Activated CD4-positive, alpha-beta T cell treated with anti-CD3 and anti-CD28 coated beads, Interleukin-2, Interleukin-4, amounts not matched to agents 100 ng/mL and 50 ng/mL, durations not matched to agents 16 hours and 8 hours (primary cell): ENCODE results near the gene EHD4.

Source experiments
- DNase-seq: peaks from one replicate; pipeline ENCODE4 v3.0.0-alpha.2; 2020; ENCODE audit warnings: low spot score

EHD4 gene

DNA sequence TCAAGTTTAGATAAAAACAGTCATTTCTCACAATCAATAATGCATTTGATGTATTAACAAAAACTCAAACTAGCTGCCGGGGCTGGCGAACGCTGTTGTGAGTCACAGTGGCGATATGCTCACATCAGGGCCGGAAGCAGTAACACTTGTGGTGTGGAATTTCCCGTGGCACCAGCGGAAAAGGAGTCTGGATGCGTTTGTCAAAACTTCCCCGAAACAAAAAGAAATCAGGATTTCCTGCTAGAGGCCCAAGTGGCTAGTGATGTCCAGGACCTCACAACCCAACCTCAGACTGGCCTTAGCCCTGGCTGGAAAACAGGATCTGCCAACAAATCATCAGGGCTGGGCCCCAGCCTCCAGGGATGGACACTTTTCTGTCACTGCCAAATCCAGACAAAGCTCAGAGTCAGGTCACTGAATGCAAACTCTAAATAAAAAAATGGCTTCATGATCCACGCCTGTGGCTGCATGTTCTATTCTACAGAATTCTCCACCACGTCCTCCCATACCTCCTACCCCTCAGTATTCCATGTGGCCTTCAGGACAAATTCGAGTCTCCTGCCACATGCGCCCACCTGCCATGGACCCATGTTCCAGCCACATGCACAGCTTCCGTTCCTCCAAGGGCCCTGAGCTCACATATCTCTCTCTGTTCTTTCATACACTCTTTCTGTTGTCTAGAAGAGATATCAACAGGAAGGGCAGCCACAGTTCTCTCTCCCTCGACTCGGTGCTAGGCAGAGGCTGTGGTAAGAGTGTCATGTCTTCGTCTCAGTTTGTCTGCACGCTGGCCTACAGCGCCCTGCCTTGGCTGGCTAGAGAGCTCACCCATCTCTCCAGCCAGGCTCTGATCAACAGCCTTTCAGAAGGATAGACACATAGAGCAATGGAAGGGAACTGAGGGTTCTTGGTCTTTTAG lies 35.4 kb downstream of the EHD4 start:
- peak; percentile 88 for DNase-seq

DNA sequence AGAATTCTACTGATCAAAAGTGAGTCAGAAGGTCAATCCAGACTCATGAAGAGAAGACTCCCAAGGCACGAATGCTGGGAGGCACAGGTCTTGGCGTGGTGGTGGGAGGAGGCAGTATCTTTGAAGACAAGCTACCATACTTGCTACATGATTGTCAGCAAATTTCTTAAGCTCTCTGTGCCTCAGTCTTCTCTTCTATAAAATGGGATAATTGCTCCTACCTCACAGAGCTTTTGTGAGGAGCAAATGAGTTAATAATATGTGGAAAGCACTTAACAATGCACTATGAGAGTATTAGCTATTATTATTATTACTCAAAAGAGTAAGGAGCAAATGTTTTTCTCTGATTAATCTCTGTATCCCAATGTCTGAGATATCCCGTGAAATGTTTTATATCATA lies 36.2 kb downstream of the EHD4 start:
- no peak for DNase-seq

DNA sequence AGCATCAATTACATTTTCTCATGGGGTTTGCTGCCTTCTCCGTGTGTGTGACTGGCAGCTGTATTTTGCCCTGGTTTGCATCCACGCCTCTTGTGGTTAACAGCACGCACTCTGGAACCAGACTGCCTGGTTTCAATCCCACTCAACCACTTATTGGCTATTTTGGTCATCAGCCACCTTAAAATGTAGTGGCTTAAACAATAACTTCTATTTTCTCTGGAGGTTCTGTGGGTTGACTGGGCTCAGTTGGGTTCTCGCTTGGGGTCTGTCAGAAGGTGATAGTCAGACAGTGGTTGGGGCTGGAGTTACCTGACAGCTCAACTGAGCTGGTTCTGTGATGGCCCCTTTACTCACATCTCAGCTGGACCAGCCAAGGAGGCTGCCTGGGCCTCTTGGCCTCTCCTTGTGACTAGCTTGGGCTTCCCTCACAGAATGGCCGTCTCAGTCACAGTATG lies 36.8 kb downstream of the EHD4 start:
- peak; percentile 79 for DNase-seq

DNA sequence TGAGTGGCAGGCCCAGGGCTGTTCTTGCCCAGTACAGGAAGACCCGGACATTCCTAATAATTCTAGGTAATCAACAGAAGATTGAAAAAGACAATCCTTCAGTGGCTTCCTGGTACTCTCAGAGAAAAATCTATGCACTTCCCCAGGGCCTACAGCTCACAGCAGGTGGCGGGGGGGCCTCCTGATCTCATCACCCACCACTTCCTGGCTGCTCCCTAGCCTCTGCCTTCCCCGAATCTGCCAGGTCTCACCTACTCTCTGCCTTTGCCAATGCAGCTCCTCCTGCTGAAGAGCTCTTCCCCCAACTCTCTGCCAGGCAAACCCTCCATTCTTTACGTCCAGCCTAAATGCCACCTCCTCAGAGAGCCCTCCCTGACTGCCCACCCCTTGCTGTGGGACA lies 37.5 kb downstream of the EHD4 start:
- DNase-seq: peak; percentile 77

DNA sequence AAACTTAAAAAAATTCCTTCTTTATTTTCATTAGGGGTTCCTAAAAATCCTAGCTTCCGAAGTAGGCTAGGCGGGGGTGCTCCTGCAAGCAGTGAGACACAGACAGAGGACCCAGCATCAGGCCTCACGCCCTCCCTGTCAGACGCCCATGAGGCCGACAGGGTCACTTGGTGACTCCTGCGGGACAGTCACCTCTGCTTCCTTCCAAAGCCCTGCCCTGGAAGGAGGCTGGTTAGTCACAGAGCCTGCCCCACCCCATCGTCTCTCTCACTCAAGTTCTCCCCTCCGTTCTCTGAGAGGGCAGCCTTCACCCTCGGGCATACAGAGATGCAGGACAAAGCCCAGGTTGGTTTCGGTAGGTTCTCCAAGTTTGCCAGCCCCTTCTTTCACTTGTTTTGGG lies 38.6 kb downstream of the EHD4 start:
- DNase-seq: no peak

DNA sequence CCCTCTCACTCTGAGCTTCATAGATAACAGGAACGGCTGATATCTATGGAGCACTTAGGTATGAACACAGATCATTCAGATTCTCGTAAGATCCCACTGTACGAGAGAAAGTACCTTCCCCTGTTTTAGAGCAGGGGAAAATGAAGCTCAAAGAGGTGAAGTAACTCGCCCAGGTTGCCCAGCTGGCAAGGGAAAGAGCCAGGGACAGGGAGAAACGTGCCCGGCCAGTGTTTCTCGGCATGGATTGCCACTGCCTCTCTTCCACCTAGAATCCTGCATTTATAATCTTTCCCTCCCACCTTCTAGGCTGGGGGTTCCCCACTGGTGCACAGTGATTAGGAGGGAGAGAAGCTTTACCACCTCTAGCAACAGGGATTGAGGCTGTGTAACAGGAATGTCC lies 39.0 kb downstream of the EHD4 start:
- DNase-seq: no peak

DNA sequence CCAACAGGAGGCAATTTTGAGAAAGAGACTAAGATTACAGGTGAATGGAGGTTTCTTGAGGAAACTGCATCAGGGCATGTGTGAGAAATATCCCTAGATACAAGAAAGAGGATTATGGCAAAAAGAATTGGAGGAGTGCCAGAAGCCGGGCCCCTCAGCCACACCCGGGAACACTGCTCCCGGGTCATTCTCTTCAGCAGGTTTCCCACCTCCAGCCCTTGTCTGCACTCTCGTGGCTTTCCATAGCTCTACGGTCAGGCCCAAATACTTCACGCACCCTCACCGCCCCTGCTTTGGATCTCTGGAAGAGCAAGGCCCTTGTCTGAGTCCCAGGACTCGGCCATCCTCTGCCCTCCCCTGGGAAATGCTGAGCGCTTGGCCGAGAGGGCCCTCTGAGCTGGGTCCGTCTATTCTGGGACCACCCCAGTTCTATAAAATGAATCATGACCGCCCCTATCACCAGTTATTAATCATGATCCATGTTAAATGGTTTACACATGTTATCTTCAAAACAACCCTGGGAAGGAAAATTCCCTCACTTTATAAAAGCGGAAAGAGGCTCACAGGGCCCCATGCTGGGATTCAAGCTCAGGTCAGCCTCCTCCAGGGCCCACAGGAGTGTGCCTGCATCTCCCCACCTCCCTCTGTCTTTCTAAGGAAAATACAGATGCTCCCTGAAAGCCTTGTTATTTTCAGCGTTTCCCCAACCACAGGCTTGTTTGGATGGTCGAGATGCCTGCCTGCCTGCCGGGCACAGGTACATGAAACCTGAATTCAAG lies 39.7 kb downstream of the EHD4 start:
- no peak for DNase-seq

DNA sequence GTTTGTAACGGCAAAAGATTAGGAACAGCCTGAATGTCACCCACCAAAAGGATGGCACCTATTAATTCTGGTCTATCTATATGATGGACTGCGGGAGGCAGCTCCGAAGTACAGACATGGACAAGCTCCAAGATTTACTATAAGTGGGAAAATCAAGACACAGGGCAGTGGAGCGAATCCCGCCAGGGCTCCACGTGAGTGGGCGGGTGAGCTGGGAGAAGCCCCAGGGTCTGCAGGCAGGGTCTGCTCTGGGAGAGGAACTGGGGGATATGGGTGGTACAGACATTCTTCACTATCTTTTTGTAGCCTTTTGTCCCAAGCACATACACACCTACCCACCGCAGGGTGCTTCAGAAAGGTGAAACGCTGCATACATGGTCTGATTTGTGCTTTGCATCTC lies 40.3 kb downstream of the EHD4 start:
- DNase-seq: no peak

DNA sequence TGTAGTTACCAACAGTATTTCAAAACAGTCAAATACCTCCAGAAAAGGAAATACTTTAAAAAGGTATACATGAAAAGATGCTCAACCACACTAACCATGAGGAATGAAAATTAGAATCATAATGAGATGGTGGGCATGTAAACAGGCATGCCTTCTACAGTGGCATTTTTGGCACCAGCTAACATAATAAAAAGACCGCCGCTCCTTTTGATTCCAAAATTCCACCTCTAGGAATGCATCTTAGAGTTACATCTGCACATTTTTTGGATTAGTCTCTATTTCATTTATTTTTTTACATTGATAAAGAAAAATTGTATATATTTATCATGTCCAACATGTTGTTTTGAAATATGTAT lies 41.5 kb downstream of the EHD4 start:
- DNase-seq: no peak

DNA sequence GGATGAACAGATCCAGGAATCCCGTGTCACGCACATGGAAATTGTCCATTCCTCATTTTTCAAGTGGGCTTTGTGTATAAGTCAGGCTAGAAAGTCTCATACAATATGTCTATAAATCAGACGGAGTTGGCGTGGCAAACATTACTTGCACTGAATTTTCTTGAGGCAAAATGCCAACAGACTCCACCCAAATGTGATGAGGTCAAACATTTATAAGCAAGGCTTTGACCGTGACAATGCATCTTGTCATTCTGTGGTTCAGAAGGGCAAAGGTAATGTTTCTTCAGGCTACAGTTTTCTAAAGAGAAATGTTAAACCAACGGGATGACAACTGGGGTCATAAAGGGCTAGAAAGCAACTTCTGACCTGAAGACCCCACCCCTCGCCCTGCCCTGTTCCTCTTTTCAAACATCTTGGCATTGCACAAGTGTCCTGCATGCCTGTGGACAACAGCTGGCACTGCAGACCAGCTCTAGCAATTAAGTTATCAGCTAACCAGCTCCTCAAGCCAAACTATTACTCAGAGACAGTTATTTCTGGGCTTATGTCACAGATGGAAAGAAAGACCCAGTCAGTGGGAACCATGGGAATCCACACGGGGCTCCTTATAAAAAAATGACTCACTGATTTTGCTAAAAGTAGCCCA lies 42.0 kb downstream of the EHD4 start:
- no peak for DNase-seq

DNA sequence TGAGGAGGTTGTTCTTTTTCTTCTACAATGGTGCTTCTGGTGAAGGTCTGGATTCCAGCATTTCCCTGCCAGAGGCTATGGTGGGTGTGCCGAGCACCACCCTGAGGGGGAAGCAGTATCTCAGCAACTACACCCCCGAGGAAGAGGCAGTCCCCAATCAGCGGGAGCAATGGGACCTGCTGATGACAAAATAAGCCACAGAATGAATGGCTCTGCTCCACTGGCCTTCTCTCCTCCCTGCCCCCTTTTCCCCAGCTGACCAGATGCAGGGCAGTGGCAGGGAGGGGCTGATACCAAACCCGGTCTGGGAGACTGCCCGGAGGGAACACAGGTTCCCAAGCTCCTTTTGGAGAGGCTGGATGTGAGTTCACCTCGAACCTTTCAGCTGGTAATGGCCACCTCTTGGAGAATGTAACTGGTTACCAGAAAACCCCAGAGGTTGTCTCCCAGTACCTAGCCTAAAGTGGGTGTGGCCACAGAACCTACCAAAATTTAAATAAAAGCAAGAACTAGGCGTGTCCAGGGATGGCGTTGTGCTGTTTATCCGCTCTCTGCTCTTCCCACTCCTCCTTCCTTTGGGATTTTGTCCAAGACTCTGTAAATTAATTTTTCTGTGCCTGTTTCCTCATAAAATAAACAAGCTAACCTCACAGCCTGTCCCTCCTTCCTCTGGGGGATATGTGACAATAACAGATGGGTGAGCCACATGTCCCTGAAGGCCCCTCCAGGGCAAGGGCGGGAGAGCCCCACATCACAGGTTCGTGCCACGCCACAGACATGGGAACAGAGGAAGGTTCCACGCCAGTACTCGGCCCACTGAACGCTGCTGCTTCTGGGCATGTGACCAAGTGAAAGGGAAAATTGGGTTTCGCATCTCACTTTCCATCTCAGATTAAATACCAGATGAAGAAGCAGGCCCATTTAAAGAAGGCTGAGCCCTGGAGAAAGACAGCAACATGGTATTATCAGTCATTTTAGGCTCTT lies 43.4 kb downstream of the EHD4 start:
- DNase-seq: peak; percentile 13

DNA sequence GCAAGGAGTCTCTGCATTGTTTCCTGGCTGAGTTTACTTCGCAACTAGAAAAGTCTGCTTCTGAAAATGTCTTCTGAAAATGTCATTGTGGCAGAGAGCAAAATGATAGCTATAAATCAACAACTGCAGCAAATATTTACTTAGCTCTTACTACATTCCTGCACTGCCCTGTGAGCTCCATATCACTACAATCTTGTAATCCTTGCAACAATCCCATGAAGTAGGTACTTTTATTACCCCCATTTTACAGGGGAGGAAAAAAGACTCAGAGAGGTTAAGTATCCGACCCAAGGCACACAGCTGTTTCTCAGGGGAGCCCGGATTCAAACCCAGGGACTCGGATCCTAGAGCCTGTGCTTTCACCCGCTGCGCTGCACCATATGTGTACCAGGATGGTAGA lies 44.3 kb downstream of the EHD4 start:
- no peak for DNase-seq

DNA sequence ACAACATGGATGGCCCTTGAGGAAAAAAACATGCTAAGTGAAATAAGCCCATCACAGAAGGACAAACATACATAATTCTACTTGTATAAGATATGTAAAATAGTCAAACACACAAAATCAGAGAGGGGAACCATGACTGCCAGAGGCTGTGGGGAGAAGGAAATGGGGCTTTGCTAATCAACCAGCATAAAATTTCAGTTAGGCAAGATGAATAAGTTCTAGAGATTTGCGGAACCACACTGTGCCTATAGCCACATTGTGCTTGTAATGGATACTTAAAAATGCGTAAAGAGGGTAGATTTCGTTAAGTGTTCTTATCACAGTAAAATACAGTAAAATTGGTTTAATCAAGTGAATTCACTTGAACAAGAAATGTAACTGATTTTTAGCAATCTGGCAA lies 44.8 kb downstream of the EHD4 start:
- DNase-seq: no peak

DNA sequence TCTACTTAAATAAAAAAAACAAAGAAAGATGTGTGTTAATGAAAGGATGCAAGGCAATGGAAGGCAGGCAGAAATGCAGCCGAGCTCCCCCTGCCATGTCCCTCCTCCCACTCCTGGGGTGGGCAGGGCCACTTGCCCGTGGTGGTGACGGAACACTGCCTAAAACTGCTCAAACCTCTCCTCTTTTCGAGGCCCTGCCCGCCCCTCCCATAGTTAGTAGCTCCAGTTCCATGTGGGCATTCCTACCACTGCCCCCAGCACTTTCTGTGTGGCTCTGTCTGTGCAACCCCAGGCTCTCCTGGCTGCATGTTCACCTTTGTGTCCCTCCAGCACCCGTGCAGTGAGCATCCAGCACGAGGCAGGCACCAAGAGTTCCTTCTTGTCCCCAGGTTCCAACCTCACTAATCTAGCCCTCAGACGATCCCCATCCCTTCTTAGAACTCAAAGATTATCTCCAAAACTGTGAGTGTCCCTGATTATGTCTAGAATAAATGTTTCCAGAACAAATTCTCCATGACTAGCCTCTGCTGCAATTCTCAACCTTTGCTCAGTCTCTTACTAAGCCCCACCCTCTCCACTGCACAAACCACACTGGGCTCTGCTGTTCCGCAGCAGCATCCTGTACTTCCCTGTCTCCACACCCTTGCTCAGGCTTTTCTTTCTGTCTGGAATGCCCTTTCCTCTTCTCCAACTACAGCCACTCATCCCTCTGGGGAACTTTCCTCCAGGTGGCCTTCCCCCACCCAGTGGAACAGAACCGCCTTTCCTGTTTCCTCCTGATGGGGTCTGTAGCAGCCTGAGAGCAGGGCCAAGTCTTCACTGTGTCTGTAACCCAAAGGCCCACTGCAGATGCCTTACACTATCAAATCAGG lies 45.9 kb downstream of the EHD4 start:
- DNase-seq: no peak

DNA sequence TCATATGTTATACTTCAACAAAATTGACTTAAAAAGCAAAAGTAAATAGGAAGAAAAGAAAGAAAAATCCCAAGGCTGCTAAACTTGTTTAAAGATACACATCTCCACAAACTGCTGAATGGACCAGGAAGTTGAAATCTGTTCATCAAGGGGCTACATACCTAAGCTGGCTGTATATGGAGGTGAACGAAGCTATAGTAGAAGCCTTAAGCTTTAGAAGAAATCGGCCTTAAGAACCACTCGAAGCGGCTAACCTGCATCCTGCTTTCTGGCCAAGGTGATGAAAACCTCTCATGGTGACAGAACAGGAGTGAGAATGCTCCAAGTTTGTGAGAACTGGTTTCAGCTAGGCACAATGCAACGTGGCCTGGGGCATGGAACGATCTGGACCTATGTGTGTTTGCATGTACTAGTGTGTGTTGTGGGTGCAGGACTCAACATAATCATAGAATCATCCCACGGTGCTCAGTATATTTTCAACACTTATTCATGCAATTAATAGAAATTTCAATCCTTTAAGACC lies 47.2 kb downstream of the EHD4 start:
- DNase-seq: no peak

DNA sequence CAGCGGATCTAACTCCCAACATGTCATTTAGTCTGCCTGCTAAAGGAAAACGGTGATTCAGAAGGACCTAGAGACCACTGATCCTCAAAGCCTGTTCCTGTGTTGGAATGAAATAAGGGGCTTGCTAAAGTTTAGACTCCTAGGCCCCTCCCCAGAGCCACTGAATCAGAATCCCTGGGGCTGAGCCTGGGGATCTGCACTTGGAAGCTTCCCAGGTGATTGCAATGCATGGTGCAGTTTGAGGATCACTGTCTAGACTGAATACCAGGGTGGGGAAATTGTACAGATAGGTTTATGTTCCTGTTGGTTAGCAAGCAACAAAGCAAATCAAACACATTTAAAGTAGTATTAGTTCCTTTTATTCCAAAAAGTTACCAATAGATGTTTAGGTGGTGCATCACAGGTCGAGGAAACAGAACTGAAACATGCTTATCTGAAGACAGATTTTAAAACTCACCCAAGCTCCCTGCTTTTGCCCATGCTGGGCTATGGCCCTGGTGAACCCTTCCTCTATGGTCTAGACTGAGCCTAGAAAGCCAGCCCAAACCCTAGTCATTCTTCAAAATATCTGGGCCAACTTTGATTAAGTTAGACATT lies 48.9 kb downstream of the EHD4 start:
- no peak for DNase-seq

DNA sequence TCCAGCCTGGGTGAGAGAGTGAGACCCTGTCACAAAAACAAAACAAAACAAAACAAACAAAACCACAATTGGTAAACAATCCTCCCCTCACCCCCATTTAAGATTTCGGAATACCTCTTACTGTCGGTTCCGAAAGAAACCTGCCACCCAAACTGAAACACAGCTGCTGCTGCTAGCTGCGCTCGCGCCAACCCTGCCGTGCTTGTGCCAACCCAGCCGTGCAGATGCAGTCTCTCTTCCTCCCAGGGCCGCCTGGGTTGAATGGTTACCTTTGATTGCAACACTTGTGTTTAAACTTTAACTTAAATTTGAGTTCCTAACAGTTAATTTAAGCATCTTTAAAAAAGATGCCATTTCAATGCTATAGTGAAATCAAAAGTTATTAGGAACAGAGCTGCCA lies 50.0 kb downstream of the EHD4 start:
- no peak for DNase-seq

DNA sequence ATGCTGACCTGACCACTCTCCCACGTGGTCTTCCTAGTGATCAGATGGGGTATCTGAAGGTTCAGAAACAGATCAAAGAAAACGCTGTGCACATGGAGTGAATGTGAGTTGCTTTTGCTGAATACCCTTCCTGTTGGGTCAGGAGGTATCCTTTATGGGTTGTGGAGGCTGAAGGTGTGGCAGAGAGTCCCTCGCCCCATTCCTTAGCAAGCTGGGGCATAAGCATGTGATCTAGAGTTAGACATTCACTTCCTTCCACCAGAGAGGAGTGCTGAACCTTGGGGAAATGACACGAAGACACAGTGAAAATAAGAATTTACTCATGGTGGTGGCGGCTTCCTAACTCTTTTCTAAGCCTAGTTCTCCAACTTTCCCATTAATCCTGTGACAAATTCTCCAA lies 50.7 kb downstream of the EHD4 start:
- DNase-seq: no peak

DNA sequence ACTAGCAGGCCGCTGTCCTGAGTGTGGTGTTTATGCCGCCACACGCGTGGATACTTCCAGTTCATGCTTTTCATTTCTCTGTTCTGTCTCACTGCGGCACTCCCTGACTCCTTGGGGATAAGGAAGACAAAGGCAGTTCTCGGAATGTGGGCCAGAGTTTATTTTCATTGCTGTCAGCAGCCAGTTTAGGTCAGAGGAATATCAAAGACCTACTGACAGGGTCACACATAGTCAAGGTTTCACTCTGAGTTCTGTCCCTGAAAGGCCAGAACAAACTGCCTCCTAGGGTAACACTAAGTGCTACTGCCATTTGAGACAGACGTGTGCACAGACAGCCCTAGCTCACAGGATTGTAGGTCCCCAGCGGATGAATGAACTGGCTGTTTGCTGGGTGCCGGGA lies 51.2 kb downstream of the EHD4 start:
- DNase-seq: no peak

DNA sequence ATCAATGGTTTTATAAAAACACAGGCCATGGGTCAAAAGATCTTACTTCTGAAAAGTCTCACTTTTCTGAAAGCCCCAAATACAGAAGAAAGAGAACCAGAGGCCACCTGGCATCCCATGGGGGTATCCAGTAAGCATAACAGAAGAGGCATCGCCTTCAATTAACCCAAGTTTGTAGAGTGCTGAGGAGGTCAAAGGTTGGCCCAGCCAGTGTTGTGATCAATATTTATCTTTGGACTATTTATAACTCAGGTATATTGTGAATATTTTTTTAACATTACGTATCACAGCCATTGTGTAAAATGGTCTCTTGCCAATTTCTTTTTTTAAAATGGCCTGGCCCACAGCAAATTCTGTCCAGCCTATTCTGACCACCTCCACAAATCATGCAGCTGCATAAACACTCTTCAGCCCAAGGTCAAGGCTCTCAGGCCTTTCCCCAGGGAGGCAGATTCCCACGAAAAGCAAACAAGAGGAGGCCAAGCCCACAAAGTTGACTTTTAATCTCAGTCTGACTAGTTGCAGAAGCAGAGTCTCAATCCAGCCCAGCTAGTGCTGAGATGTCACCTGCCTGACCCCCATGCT lies 52.3 kb downstream of the EHD4 start:
- no peak for DNase-seq
